ENCODE results near the gene CCSER2.

The CCSER2 gene

GRCh38 chr10:84540617-84541288 is 212.4 kb downstream of the CCSER2 start:
- Histone ChIP-seq H3K27ac (ENCODE audit: low read depth, low read length) (no peak overlapping the region), H3K4me1 (ENCODE audit: insufficient read depth, low read length) (no peaks in the 10 kb centered on the region), H3K36me3 (ENCODE audit: insufficient read depth, low read length) (no peaks in the 10 kb centered on the region), H3K4me3 (ENCODE audit: low read depth in 1 of 2, low read length in 2 of 2) (peak overlapping the region; percentile 42 to 47), H3K9ac (ENCODE audit: low read length) (no peak overlapping the region), H3K27me3 (ENCODE audit: control insufficient read depth in 1 of 2, insufficient read depth in 2 of 2, low read length in 2 of 2) (peaks cover 0 to 18% of the 10 kb centered on the region in 2 donors), H3K9me3 (ENCODE audit: low read length) (no peaks in the 10 kb centered on the region)

- H3K9ac ChIP-seq (ENCODE audit: low read length) = no peak overlapping the region
- peak overlapping the region in 1 of 2 donors; percentile 47 for H3K4me3 ChIP-seq (ENCODE audit: low read depth in 1 of 2, low read length in 2 of 2)
- no peaks in the 10 kb centered on the region for H3K36me3 ChIP-seq (ENCODE audit: insufficient read depth, low read length)
- peaks cover 0 to 18% of the 10 kb centered on the region in 2 donors for H3K27me3 ChIP-seq (ENCODE audit: control insufficient read depth in 1 of 2, insufficient read depth in 2 of 2, low read length in 2 of 2)
- no peak overlapping the region for H3K27ac ChIP-seq (ENCODE audit: low read depth, low read length)
- no peaks in the 10 kb centered on the region for H3K4me1 ChIP-seq (ENCODE audit: insufficient read depth, low read length)
- H3K9me3 ChIP-seq (ENCODE audit: low read length) = no peaks in the 10 kb centered on the region
These were observed 212.9 kb downstream of the CCSER2 start for GRCh38 chr10:84541289-84541637.

- H3K9ac ChIP-seq (ENCODE audit: low read length) = no peak overlapping the region
- H3K27ac ChIP-seq (ENCODE audit: low read depth, low read length) = no peak overlapping the region
- no peaks in the 10 kb centered on the region for H3K4me1 ChIP-seq (ENCODE audit: insufficient read depth, low read length)
- no peaks in the 10 kb centered on the region for H3K9me3 ChIP-seq (ENCODE audit: low read length)
- no peak overlapping the region for H3K4me3 ChIP-seq (ENCODE audit: low read depth in 1 of 2, low read length in 2 of 2)
- H3K36me3 ChIP-seq (ENCODE audit: insufficient read depth, low read length) = no peaks in the 10 kb centered on the region
- peaks cover 0 to 18% of the 10 kb centered on the region in 2 donors for H3K27me3 ChIP-seq (ENCODE audit: control insufficient read depth in 1 of 2, insufficient read depth in 2 of 2, low read length in 2 of 2)
These were observed 214.4 kb downstream of the CCSER2 start for GRCh38 chr10:84542522-84543490.

- Histone ChIP-seq H3K9me3 (ENCODE audit: low read length) (no peaks in the 10 kb centered on the region), H3K4me3 (ENCODE audit: low read depth in 1 of 2, low read length in 2 of 2) (no peak overlapping the region), H3K9ac (ENCODE audit: low read length) (no peak overlapping the region), H3K4me1 (ENCODE audit: insufficient read depth, low read length) (no peaks in the 10 kb centered on the region), H3K27ac (ENCODE audit: low read depth, low read length) (no peak overlapping the region), H3K36me3 (ENCODE audit: insufficient read depth, low read length) (no peaks in the 10 kb centered on the region), H3K27me3 (ENCODE audit: control insufficient read depth in 1 of 2, insufficient read depth in 2 of 2, low read length in 2 of 2) (peaks cover 0 to 18% of the 10 kb centered on the region in 2 donors)
These were observed 215.6 kb downstream of the CCSER2 start for GRCh38 chr10:84543948-84544347.

GRCh38 chr10:84545651-84546050 is 217.3 kb downstream of the CCSER2 start:
- Histone ChIP-seq H3K9ac (ENCODE audit: low read length) (no peak overlapping the region), H3K4me1 (ENCODE audit: insufficient read depth, low read length) (no peaks in the 10 kb centered on the region), H3K27ac (ENCODE audit: low read depth, low read length) (no peak overlapping the region), H3K27me3 (ENCODE audit: control insufficient read depth in 1 of 2, insufficient read depth in 2 of 2, low read length in 2 of 2) (peaks cover 0 to 8% of the 10 kb centered on the region in 2 donors), H3K4me3 (ENCODE audit: low read depth in 1 of 2, low read length in 2 of 2) (no peak overlapping the region), H3K36me3 (ENCODE audit: insufficient read depth, low read length) (no peaks in the 10 kb centered on the region), H3K9me3 (ENCODE audit: low read length) (no peaks in the 10 kb centered on the region)

DNA sequence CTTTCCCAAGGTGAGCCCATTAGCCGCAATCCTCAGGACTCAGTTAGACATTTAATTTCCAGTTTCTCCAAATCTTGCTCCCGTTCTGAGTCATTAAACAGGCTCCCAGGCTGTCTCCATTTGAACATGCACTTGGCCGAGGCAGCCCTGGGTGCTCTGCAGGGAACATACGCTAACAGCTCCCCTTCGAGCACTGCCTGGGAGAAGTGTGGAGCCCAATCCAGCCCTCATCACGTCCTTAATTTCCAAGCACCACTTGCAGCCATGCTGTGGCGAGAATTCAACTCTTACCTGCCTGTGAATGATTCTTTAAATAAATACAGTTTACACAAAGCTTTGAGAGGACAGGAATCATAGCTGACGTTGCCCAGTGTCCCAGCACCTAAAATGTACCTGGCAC is 218.2 kb downstream of the CCSER2 start:
- no peaks in the 10 kb centered on the region for H3K4me1 ChIP-seq (ENCODE audit: insufficient read depth, low read length)
- H3K9me3 ChIP-seq (ENCODE audit: low read length) = no peaks in the 10 kb centered on the region
- no peak overlapping the region for H3K9ac ChIP-seq (ENCODE audit: low read length)
- H3K27me3 ChIP-seq (ENCODE audit: control insufficient read depth in 1 of 2, insufficient read depth in 2 of 2, low read length in 2 of 2) = no peaks in the 10 kb centered on the region
- H3K27ac ChIP-seq (ENCODE audit: low read depth, low read length) = no peak overlapping the region
- H3K4me3 ChIP-seq (ENCODE audit: low read depth in 1 of 2, low read length in 2 of 2) = no peak overlapping the region
- no peaks in the 10 kb centered on the region for H3K36me3 ChIP-seq (ENCODE audit: insufficient read depth, low read length)

GRCh38 chr10:84547616-84548015 is 219.2 kb downstream of the CCSER2 start:
- Histone ChIP-seq H3K27ac (ENCODE audit: low read depth, low read length) (no peak overlapping the region), H3K4me3 (ENCODE audit: low read depth in 1 of 2, low read length in 2 of 2) (no peak overlapping the region), H3K27me3 (ENCODE audit: control insufficient read depth in 1 of 2, insufficient read depth in 2 of 2, low read length in 2 of 2) (no peaks in the 10 kb centered on the region), H3K4me1 (ENCODE audit: insufficient read depth, low read length) (no peaks in the 10 kb centered on the region), H3K9ac (ENCODE audit: low read length) (no peak overlapping the region), H3K9me3 (ENCODE audit: low read length) (no peaks in the 10 kb centered on the region), H3K36me3 (ENCODE audit: insufficient read depth, low read length) (no peaks in the 10 kb centered on the region)

GRCh38 chr10:84548869-84549268 is 220.5 kb downstream of the CCSER2 start:
- H3K27me3 ChIP-seq (ENCODE audit: control insufficient read depth in 1 of 2, insufficient read depth in 2 of 2, low read length in 2 of 2) = no peaks in the 10 kb centered on the region
- no peaks in the 10 kb centered on the region for H3K9me3 ChIP-seq (ENCODE audit: low read length)
- no peaks in the 10 kb centered on the region for H3K36me3 ChIP-seq (ENCODE audit: insufficient read depth, low read length)
- no peak overlapping the region for H3K27ac ChIP-seq (ENCODE audit: low read depth, low read length)
- no peak overlapping the region for H3K9ac ChIP-seq (ENCODE audit: low read length)
- no peak overlapping the region for H3K4me3 ChIP-seq (ENCODE audit: low read depth in 1 of 2, low read length in 2 of 2)
- H3K4me1 ChIP-seq (ENCODE audit: insufficient read depth, low read length) = no peaks in the 10 kb centered on the region

DNA sequence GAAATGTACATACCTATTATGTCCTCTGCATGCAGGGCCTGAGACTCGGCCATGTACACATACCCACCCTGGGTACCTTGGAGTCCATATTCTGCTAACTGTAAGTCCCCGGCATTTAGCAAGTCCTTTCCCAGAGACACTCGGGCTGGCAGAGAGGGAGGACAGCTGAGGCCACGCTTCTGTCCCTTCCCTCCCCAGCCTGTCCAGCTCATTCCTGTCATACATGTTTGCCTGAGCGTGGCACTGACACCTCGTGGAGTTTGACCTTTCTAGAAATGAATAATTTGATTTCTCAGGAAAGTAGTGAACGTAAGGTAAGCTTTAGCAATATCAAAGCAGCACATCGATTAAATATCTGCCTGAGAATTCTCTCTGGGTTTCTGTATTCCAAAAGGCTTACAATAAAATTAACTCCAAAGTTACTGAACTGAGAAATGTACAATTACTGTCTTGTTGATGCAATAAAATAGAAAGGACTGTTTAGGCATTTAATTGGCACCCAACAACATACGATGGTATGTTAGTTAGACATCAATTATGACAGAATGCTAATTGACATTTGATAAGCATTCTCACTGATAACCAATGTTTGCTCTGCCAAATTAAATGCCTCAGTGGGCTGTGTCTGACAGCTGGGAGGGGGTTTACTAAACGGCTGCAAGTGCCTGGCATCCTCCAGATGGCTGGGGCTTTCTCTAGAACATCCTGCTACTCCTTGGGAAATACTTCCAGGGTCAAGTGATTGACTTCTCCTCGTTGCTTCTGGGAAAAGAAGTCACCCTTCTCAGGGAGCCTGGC is 221.2 kb downstream of the CCSER2 start:
- Histone ChIP-seq H3K27me3 (ENCODE audit: control insufficient read depth in 1 of 2, insufficient read depth in 2 of 2, low read length in 2 of 2) (no peaks in the 10 kb centered on the region), H3K9me3 (ENCODE audit: low read length) (no peaks in the 10 kb centered on the region)

GRCh38 chr10:84550756-84551436 is 222.5 kb downstream of the CCSER2 start:
- no peaks in the 10 kb centered on the region for H3K36me3 ChIP-seq (ENCODE audit: insufficient read depth, low read length)
- H3K27me3 ChIP-seq (ENCODE audit: control insufficient read depth in 1 of 2, insufficient read depth in 2 of 2, low read length in 2 of 2) = no peaks in the 10 kb centered on the region
- H3K4me3 ChIP-seq (ENCODE audit: low read depth in 1 of 2, low read length in 2 of 2) = no peak overlapping the region
- no peak overlapping the region for H3K27ac ChIP-seq (ENCODE audit: low read depth, low read length)
- no peaks in the 10 kb centered on the region for H3K9me3 ChIP-seq (ENCODE audit: low read length)
- no peak overlapping the region for H3K9ac ChIP-seq (ENCODE audit: low read length)
- no peaks in the 10 kb centered on the region for H3K4me1 ChIP-seq (ENCODE audit: insufficient read depth, low read length)

More for the DNA sequence above, 221.2 kb downstream of the CCSER2 start:
- H3K36me3 ChIP-seq (ENCODE audit: insufficient read depth, low read length) = no peaks in the 10 kb centered on the region
- no peak overlapping the region for H3K4me3 ChIP-seq (ENCODE audit: low read depth in 1 of 2, low read length in 2 of 2)
- H3K4me1 ChIP-seq (ENCODE audit: insufficient read depth, low read length) = no peaks in the 10 kb centered on the region
- no peak overlapping the region for H3K27ac ChIP-seq (ENCODE audit: low read depth, low read length)
- no peak overlapping the region for H3K9ac ChIP-seq (ENCODE audit: low read length)
